HL-60 (cell line): Measurements from ENCODE around the gene KCTD14.
"Not testable (repeated sequence)": the region's sequence is repeated elsewhere in the genome, so short reads cannot be mapped to it uniquely, and the experiment has no call there.

Experiments
- DNase-seq, 2 experiments: peaks; one replicate each; pipeline ENCODE4 v3.0.0-alpha.2; 2010 to 2020; ENCODE audit warnings: low read depth in 1 of 2, low spot score in 1 of 2
- H3K27ac ChIP-seq: fragments of 250-450 bp; sonication (Bioruptor Pico); replicated peaks from 2 replicates; pipeline ENCODE4 v1.5.1; 2020; ENCODE audit warnings: mild to moderate bottlenecking, moderate library complexity
- H3K27me3 ChIP-seq: fragments of 250-450 bp; sonication (Bioruptor Pico); 2 replicates; pipeline ENCODE4 v1.5.1; 2021; ENCODE audit warnings: mild to moderate bottlenecking, moderate library complexity; ENCODE audit not compliant: insufficient read depth, poor library complexity, severe bottlenecking
- H3K4me3 ChIP-seq: replicated peaks from 2 replicates; pipeline ENCODE4 v1.5.1; 2011; ENCODE audit warnings: mild to moderate bottlenecking, control low read depth, low read length; ENCODE audit not compliant: insufficient read depth
- CTCF ChIP-seq: IDR thresholded peaks from one replicate; pipeline ENCODE4 v1.5.1; 2011; ENCODE audit warnings: low read length, control low read depth, inconsistent platforms; ENCODE audit not compliant: insufficient read depth
- GABPA ChIP-seq: IDR thresholded peaks from 2 replicates; pipeline ENCODE4 v1.6.1; 2012; ENCODE audit warnings: low read depth
- POLR2AphosphoS5 ChIP-seq: IDR thresholded peaks from 2 replicates; pipeline ENCODE4 v1.6.1; 2012; ENCODE audit warnings: low read depth
- REST ChIP-seq: IDR thresholded peaks from 2 replicates; pipeline ENCODE4 v1.6.1; 2012; ENCODE audit warnings: low read depth; ENCODE audit not compliant: insufficient replicate concordance
- SPI1 ChIP-seq: IDR thresholded peaks from 2 replicates; pipeline ENCODE4 v1.6.1; 2012; ENCODE audit warnings: low read depth, mild to moderate bottlenecking, borderline replicate concordance

Gene KCTD14

DNA sequence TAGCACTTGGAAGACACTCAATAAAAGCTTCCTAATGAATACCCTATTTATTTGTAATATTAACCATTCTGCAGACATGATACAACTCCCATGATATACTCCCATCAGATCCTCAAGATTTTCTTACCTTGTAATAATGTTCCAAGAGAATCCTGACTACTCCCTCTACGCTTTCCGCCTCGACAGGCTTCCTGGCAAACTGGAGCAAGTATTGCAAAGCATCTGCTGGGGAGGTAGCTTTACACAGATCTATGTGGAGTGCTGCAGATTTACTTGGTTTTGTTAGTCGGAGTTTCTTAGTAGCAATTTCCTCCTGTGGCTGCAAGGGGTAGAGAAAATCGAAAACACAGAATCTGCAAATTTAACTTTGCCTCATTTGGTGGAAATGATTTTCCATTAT lies 32.1 kb downstream of the KCTD14 start:
- Histone ChIP-seq H3K27me3 (no peaks in the 10 kb centered on the region), H3K27ac (no peak overlapping the region), H3K4me3 (no peak overlapping the region)
- DNase-seq = no peak
- TF ChIP-seq SPI1 = no peak

GRCh38 chr11:77986456-77986855 lies 36.6 kb downstream of the KCTD14 start:
- H3K27ac ChIP-seq, H3K27me3 ChIP-seq, H3K4me3 ChIP-seq, DNase-seq: not testable (repeated sequence)

- no peak for TF ChIP-seq CTCF
- no peak for TF ChIP-seq POLR2AphosphoS5
- TF ChIP-seq SPI1 = no peak
- no peak for TF ChIP-seq REST
- no peak for TF ChIP-seq GABPA
- no peaks in the 10 kb centered on the region for H3K27me3 ChIP-seq
- no peak for DNase-seq
- no peak overlapping the region for H3K27ac ChIP-seq
- H3K4me3 ChIP-seq = no peak overlapping the region
These were observed 41.6 kb downstream of the KCTD14 start for GRCh38 chr11:77981346-77981947.

GRCh38 chr11:77968337-77968736 lies 54.7 kb downstream of the KCTD14 start:
- Histone ChIP-seq H3K4me3 (no peak overlapping the region), H3K27ac (no peak overlapping the region), H3K27me3 (no peaks in the 10 kb centered on the region)
- DNase-seq = no peak
- no peak for TF ChIP-seq POLR2AphosphoS5
- TF ChIP-seq SPI1 = no peak
- no peak for TF ChIP-seq CTCF
- no peak for TF ChIP-seq GABPA
- TF ChIP-seq REST = no peak

DNA sequence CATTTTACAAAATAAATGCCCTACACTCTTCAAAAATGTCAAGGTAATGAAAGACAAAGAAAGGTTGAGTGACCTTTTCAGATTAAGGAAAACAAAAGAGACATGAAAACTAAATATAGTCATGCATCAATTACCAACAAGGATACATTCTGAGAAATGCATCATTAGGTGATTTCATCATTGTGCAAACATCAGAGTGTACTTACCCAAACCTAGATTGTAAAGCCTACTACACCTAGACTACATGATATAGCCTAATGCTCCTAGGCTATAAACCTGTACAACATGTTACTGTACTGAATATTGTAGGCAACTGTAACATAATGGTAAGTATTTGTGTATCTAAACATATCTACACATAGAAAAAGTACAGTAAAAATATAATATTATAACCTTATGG lies 55.3 kb downstream of the KCTD14 start:
- no peaks in the 10 kb centered on the region for H3K27me3 ChIP-seq
- H3K27ac ChIP-seq = no peak overlapping the region
- H3K4me3 ChIP-seq = no peak overlapping the region
- TF ChIP-seq REST = no peak
- TF ChIP-seq CTCF = no peak
- TF ChIP-seq POLR2AphosphoS5 = no peak
- no peak for TF ChIP-seq GABPA
- TF ChIP-seq SPI1 = no peak
- no peak for DNase-seq
